Naive thymus-derived CD8-positive, alpha-beta T cell (primary cell): ENCODE data around the gene ACSM2B. TPM values are rescaled to one million over a fixed set of nuclear protein-coding genes. Genes with fewer than 3 reads are reported as not detected.
"Not testable (repeated sequence)": the region's sequence is repeated elsewhere in the genome, so short reads cannot be mapped to it uniquely, and the experiment has no call there.

Experiments
- ATAC-seq, 2 donors: fragments of 150-1000 bp; cut with Tn5 transposase in 1 of 2; sonication (Bioruptor Pico), chemical (Tn5 transposase) in 1 of 2; 1 replicate in 1 of 2; 2 replicates in 1 of 2; pipeline ENCODE4 v1.10.0; 2021; ENCODE audit warnings: mild to moderate bottlenecking in 2 of 2, moderate library complexity in 2 of 2
- POLR2A ChIA-PET: fragments of 350-600 bp; sonication (Branson Sonifier 250); formaldehyde crosslinking; loops from one replicate; lab custom pipeline; 2021; ENCODE audit warnings: antibody characterized with exemption; lab: Charles Lee
- DNase-seq, 10 donors: peaks; one replicate each; pipeline versions ENCODE4 v3.0.0 to v3.0.0-alpha.2; 2020 to 2022
- H3K27ac Mint-ChIP-seq, 10 donors: one replicate each; pipeline ENCODE4 v1.8.0; 2020 to 2022; ENCODE audit warnings: mild to moderate bottlenecking in 10 of 10, mixed read lengths in 10 of 10, moderate library complexity in 4 of 10, inconsistent platforms in 1 of 10
- H3K27me3 Mint-ChIP-seq, 5 donors: one replicate each; pipeline ENCODE4 v1.8.0; 2021 to 2022; ENCODE audit warnings: mixed read lengths in 5 of 5
- H3K36me3 Mint-ChIP-seq, 3 donors: one replicate each; pipeline ENCODE4 v1.8.0; 2020 to 2022; ENCODE audit warnings: mixed read lengths in 3 of 3, mild to moderate bottlenecking in 2 of 3, inconsistent platforms in 1 of 3
- H3K4me1 Mint-ChIP-seq, 4 donors: one replicate each; pipeline ENCODE4 v1.8.0; 2021 to 2022; ENCODE audit warnings: mixed read lengths in 4 of 4
- H3K4me3 Mint-ChIP-seq, 10 donors: one replicate each; pipeline ENCODE4 v1.8.0; 2020 to 2022; ENCODE audit warnings: mild to moderate bottlenecking in 10 of 10, mixed read lengths in 10 of 10, moderate library complexity in 6 of 10, inconsistent platforms in 1 of 10
- H3K9me3 Mint-ChIP-seq, 9 donors: one replicate each; pipeline ENCODE4 v1.8.0; 2020 to 2022; ENCODE audit warnings: mixed read lengths in 9 of 9, mild to moderate bottlenecking in 3 of 9, inconsistent platforms in 1 of 9, moderate library complexity in 1 of 9
- polyA plus RNA-seq, 3 donors: library from polyadenylated mRNA; unstranded; fragments of 300-500 nt; fragmentation: Illumina TruSeq; gene quantifications; one replicate each; pipeline ENCODE4 v1.2.3, GENCODE V29; 2021
- total RNA-seq, 8 experiments: library from RNA in 2 of 8; stranded (reverse) in 2 of 8; gene quantifications; one replicate each; pipeline ENCODE4 v1.2.3 and lab custom pipeline; 2021 to 2026

Gene ACSM2B
- total and polyA plus RNA-seq, 5 experiments from 2014 or later = not detected

- Mint-ChIP-seq H3K27me3 (peaks cover 6 to 55% (median 25%) of the 10 kb centered on the region in 5 donors), H3K9me3 (no peaks in the 10 kb centered on the region), H3K36me3 (no peaks in the 10 kb centered on the region), H3K27ac (peak overlapping the region in 1 of 10 donors; percentile 46), H3K4me1 (peaks cover 0 to 5% (median 0%) of the 10 kb centered on the region in 4 donors), H3K4me3 (no peak overlapping the region)
- ATAC-seq (no peak), DNase-seq (peak in 1 of 10 donors; percentile 48)
- POLR2A ChIA-PET = no interaction called here
Measured at GRCh38 chr16:20612551-20613480, 36.6 kb upstream of the ACSM2B start.

- Mint-ChIP-seq H3K36me3 (no peaks in the 10 kb centered on the region), H3K27ac (peak overlapping the region in 1 of 10 donors; percentile 15), H3K9me3 (no peaks in the 10 kb centered on the region), H3K4me3 (no peak overlapping the region), H3K4me1 (peaks cover 0 to 5% (median 0%) of the 10 kb centered on the region in 4 donors), H3K27me3 (peaks cover 6 to 48% (median 27%) of the 10 kb centered on the region in 5 donors)
- POLR2A ChIA-PET = no interaction called here
- no peak for ATAC-seq
- no peak for DNase-seq
Measured at GRCh38 chr16:20611975-20612481, 35.9 kb upstream of the ACSM2B start.

- peak overlapping the region in 2 of 10 donors; percentile 5 to 15 for H3K27ac Mint-ChIP-seq
- no peaks in the 10 kb centered on the region for H3K36me3 Mint-ChIP-seq
- H3K4me3 Mint-ChIP-seq = no peak overlapping the region
- ATAC-seq (no peak), DNase-seq (no peak)
- no peaks in the 10 kb centered on the region for H3K9me3 Mint-ChIP-seq
- POLR2A ChIA-PET = no interaction called here
- H3K27me3 Mint-ChIP-seq = peaks cover 5 to 48% (median 27%) of the 10 kb centered on the region in 5 donors
- H3K4me1 Mint-ChIP-seq = peaks cover 0 to 5% (median 0%) of the 10 kb centered on the region in 4 donors
Measured at GRCh38 chr16:20611350-20611902, 35.3 kb upstream of the ACSM2B start.

- H3K27me3 Mint-ChIP-seq = peaks cover 6 to 48% (median 27%) of the 10 kb centered on the region in 5 donors
- DNase-seq (no peak), ATAC-seq (no peak)
- H3K4me1 Mint-ChIP-seq = peaks cover 0 to 5% (median 0%) of the 10 kb centered on the region in 4 donors
- peaks cover 0 to under 1% (median 0%) of the 10 kb centered on the region in 9 donors for H3K9me3 Mint-ChIP-seq
- POLR2A ChIA-PET = no interaction called here
- no peaks in the 10 kb centered on the region for H3K36me3 Mint-ChIP-seq
- H3K27ac Mint-ChIP-seq = peak overlapping the region in 1 of 10 donors; percentile 15
- peak overlapping the region in 1 of 10 donors; percentile 5 for H3K4me3 Mint-ChIP-seq
Measured at GRCh38 chr16:20610892-20611349, 34.8 kb upstream of the ACSM2B start.

DNA sequence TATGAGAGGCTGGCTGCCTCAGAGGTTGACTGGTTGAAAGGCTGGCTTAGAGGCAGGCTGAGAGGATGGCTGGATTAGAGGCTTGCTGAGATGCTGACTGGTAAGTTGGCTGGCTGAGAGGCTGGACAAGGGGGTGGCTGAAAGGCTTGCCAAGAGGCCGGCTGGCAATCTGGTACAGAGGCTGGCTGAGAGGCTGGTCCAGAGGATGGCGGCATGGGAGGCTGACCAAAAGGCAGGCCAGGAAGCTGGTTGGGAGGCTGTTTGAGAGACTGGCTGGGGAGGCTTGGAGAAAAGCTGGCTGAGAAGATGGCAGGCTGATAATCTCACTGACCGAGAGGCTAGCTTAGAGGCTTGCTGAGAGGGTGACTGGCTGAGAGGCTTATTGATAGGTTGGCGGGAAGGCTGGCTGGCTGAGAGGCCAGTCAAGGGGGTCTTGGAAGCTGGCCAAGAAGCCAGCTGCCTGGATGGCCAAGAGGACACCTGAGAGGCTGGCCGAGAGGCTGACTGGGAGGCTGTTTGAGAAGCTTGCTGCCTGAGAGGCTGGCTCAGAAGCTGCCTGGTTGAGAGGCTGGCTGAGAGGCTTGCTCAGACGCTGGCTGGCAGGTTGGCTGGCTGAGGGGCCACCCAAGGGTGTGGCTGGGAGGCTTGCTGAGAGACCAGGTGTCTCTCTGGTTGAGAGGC, 34.2 kb upstream of the ACSM2B start:
- no peak for DNase-seq
- H3K27me3 Mint-ChIP-seq = peaks cover 6 to 48% (median 27%) of the 10 kb centered on the region in 5 donors
- no peak for ATAC-seq
- H3K9me3 Mint-ChIP-seq = peaks cover 0 to 6% (median 0%) of the 10 kb centered on the region in 9 donors
- H3K4me3 Mint-ChIP-seq = no peak overlapping the region
- H3K27ac Mint-ChIP-seq = peak overlapping the region in 1 of 10 donors; percentile 27
- no peaks in the 10 kb centered on the region for H3K36me3 Mint-ChIP-seq
- POLR2A ChIA-PET = no interaction called here
- H3K4me1 Mint-ChIP-seq = peaks cover 0 to 5% (median 0%) of the 10 kb centered on the region in 4 donors

DNA sequence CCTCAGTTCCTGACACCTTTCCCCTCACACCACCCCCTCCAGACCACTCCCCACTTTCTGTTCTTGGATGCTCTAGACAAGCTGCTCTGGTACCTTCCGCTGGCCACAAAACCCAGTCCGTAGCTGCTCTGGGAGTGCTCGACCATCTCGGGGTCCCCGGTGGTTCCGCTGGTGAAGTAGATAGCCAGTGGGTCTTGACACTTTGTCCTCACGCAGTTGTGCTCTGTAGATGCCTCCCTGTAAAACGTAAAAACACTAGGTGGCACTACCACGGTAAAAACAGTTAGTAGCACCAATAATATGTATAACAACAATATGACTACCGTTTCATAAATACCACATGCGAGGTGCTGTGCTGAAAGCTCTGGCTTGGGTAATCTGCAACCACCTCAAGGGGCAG, 26.0 kb upstream of the ACSM2B start:
- ATAC-seq, DNase-seq, H3K4me3 Mint-ChIP-seq, H3K4me1 Mint-ChIP-seq, H3K27ac Mint-ChIP-seq, H3K36me3 Mint-ChIP-seq, H3K27me3 Mint-ChIP-seq, POLR2A ChIA-PET: not testable (repeated sequence)
- peaks cover 0 to 14% (median 2%) of the 10 kb centered on the region in 9 donors for H3K9me3 Mint-ChIP-seq

DNA sequence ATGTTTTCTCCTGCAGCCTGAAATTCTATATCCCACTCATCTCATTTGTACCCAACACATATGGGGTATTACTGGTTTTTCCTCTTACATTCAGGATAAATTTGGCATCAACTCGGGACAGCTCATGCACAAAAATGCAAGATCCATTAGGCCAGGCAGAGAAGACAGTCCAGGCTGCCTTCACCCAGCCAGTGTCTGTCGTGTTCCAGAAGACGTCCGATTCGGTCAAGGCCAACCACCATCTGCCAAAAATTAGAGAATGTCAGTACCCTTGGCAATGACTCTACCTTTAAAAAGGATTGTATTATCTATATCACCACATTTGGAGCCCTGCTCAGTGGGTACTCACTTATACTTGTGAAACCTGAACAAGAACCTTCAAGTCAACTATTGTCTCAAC, 23.3 kb upstream of the ACSM2B start:
- DNase-seq, H3K27ac Mint-ChIP-seq, H3K4me3 Mint-ChIP-seq, ATAC-seq, H3K4me1 Mint-ChIP-seq, POLR2A ChIA-PET, H3K9me3 Mint-ChIP-seq, H3K36me3 Mint-ChIP-seq: not testable (repeated sequence)
- H3K27me3 Mint-ChIP-seq = peaks cover 2 to 15% (median 6%) of the 10 kb centered on the region in 5 donors

DNA sequence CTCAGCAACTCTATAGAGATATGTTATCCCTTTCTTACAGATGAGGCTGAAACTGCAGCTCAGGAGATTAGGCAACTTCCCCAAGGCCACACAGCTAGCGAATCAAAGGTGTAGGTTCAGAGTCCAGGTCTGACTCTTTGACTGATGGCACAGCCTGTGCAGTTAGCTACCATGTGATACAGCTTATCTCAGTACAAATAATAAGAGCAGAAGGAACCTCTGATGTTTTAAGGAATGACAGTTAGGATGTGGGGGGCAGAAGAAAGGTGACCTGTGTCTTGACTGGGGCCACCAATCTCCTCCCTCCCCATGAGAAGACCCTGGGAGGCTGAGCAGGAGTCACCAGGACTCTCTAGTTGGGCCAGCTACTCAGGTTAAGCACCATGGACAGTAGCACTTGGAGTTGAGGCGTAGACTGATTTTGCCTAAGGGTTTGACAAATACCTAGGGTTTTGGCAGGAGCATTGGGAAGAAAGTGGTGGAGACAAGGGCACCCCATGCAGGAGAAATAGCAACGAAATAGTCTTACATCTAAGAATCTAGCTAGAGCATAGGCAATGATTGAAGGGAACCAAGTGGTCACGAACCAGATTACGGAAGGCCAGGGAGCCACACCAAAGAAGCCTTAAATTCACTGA, 22.8 kb upstream of the ACSM2B start:
- Mint-ChIP-seq H3K4me3 (no peak overlapping the region), H3K36me3 (no peaks in the 10 kb centered on the region), H3K27me3 (peaks cover 2 to 15% (median 6%) of the 10 kb centered on the region in 5 donors), H3K4me1 (peaks cover 0 to 2% (median 0%) of the 10 kb centered on the region in 4 donors), H3K9me3 (peaks cover 0 to 2% (median 0%) of the 10 kb centered on the region in 9 donors), H3K27ac (no peak overlapping the region)
- POLR2A ChIA-PET = no interaction called here
- DNase-seq (no peak), ATAC-seq (no peak)

GRCh38 chr16:20595694-20596093, 19.5 kb upstream of the ACSM2B start:
- ATAC-seq, DNase-seq, POLR2A ChIA-PET, H3K27ac Mint-ChIP-seq, H3K36me3 Mint-ChIP-seq, H3K4me1 Mint-ChIP-seq, H3K9me3 Mint-ChIP-seq, H3K4me3 Mint-ChIP-seq: not testable (repeated sequence)
- H3K27me3 Mint-ChIP-seq = peaks cover 3 to 31% (median 8%) of the 10 kb centered on the region in 5 donors

DNA sequence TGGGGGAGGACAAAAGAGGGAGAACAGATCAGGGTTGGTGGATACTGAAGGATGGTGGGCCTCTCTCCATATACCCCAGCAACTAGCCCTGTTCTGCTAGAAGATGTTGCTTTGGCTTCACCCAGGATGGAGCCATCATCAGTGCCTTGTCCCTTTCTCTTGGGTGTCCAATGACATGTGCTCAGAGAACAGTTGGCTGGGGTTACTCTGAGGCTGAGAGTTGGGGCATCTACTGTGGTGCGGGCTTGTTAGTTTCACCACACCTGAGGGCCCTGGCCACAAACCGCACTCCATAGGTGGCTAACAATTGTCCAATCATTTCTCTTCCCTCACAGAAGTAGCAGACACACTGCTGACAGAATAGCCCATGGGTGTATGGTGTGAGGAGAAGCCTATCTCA, 18.9 kb upstream of the ACSM2B start:
- H3K36me3 Mint-ChIP-seq, H3K4me1 Mint-ChIP-seq, ATAC-seq, H3K4me3 Mint-ChIP-seq, H3K27ac Mint-ChIP-seq, H3K9me3 Mint-ChIP-seq, POLR2A ChIA-PET, DNase-seq: not testable (repeated sequence)
- peaks cover 3 to 31% (median 8%) of the 10 kb centered on the region in 5 donors for H3K27me3 Mint-ChIP-seq

GRCh38 chr16:20592780-20593179, 16.6 kb upstream of the ACSM2B start:
- H3K36me3 Mint-ChIP-seq, DNase-seq, H3K4me1 Mint-ChIP-seq, H3K4me3 Mint-ChIP-seq, POLR2A ChIA-PET, ATAC-seq, H3K9me3 Mint-ChIP-seq, H3K27ac Mint-ChIP-seq: not testable (repeated sequence)
- peaks cover 3 to 24% (median 8%) of the 10 kb centered on the region in 5 donors for H3K27me3 Mint-ChIP-seq

GRCh38 chr16:20589486-20589885, 13.3 kb upstream of the ACSM2B start:
- H3K4me3 Mint-ChIP-seq, H3K4me1 Mint-ChIP-seq, ATAC-seq, H3K27ac Mint-ChIP-seq, H3K9me3 Mint-ChIP-seq, POLR2A ChIA-PET, H3K36me3 Mint-ChIP-seq, DNase-seq: not testable (repeated sequence)
- H3K27me3 Mint-ChIP-seq = peaks cover 0 to 16% (median 7%) of the 10 kb centered on the region in 5 donors
